Smooth muscle cell (in vitro differentiated cells): ENCODE data around the gene TMPRSS5. TPM values are rescaled to one million over a fixed set of nuclear protein-coding genes. Genes with fewer than 3 reads are reported as not detected.

Experiments
- DNase-seq: peaks from one replicate; lab custom pipeline; 2025; ENCODE audit not compliant: unreplicated experiment; lab: John Stamatoyannopoulos, UW
- H2AFZ ChIP-seq: fragments of 200-600 bp; sonication (generic); 2 replicates; pipeline ENCODE4 v1.6.0; 2016; ENCODE audit warnings: antibody characterized with exemption, low read depth, mild to moderate bottlenecking
- H3F3A ChIP-seq: fragments of 200-600 bp; sonication (generic); 2 replicates; pipeline ENCODE4 v1.6.0; 2017; ENCODE audit warnings: antibody characterized with exemption, low read depth
- H3K27ac ChIP-seq: fragments of 200-600 bp; sonication (generic); 2 replicates; pipeline ENCODE4 v1.5.1; 2016; ENCODE audit warnings: low read depth, mild to moderate bottlenecking
- H3K27me3 ChIP-seq: fragments of 200-600 bp; sonication (generic); 2 replicates; pipeline ENCODE4 v1.6.1; 2016; ENCODE audit warnings: low read depth, mild to moderate bottlenecking
- H3K36me3 ChIP-seq: fragments of 200-600 bp; sonication (generic); 2 replicates; pipeline ENCODE4 v1.5.1; 2016; ENCODE audit warnings: low read depth
- H3K4me1 ChIP-seq: fragments of 200-600 bp; sonication (generic); 2 replicates; pipeline ENCODE4 v1.5.1; 2016; ENCODE audit warnings: low read depth
- H3K4me2 ChIP-seq: fragments of 200-600 bp; sonication (generic); 2 replicates; pipeline ENCODE4 v1.6.0; 2016; ENCODE audit warnings: mild to moderate bottlenecking
- H3K4me3 ChIP-seq: fragments of 200-600 bp; sonication (generic); 2 replicates; pipeline ENCODE4 v1.5.1; 2016; ENCODE audit warnings: mild to moderate bottlenecking
- H3K79me2 ChIP-seq: fragments of 200-600 bp; sonication (generic); 2 replicates; pipeline ENCODE4 v1.6.0; 2016; ENCODE audit warnings: low read depth, mild to moderate bottlenecking
- H3K9ac ChIP-seq: fragments of 200-600 bp; sonication (generic); 2 replicates; pipeline ENCODE4 v1.6.0; 2016; ENCODE audit warnings: low read depth
- H3K9me3 ChIP-seq: fragments of 200-600 bp; sonication (generic); replicated peaks from 2 replicates; pipeline ENCODE4 v1.5.1; 2016; ENCODE audit warnings: low read depth
- H4K20me1 ChIP-seq: fragments of 200-600 bp; sonication (generic); 2 replicates; pipeline ENCODE4 v1.6.0; 2016; ENCODE audit warnings: low read depth
- CTCF ChIP-seq: fragments of 200-600 bp; sonication (generic); IDR thresholded peaks from 2 replicates; pipeline ENCODE4 v1.5.1; 2017; ENCODE audit warnings: borderline replicate concordance, mild to moderate bottlenecking, antibody characterized with exemption; ENCODE audit not compliant: insufficient read depth, poor library complexity, severe bottlenecking
- WGBS: methylation state at CpG from one replicate; pipeline ENCODE4 v1.1.7; 2016; ENCODE audit warnings: low lambda C conversion rate; 5-methylcytosine and 5-hydroxymethylcytosine counted together
- polyA plus RNA-seq: library from polyadenylated mRNA; unstranded; fragments of >200 nt; fragmentation: Nextera tagmentation; extraction: Ambion mirVana; gene quantifications from 2 replicates; pipeline ENCODE4 v1.2.1, GENCODE V29; 2016
- total RNA-seq: library from RNA; depleted of rRNA; stranded (reverse); fragments of >200 nt; gene quantifications from 2 replicates; pipeline ENCODE4 v1.2.3, GENCODE V29; 2014

TMPRSS5 gene
- total and polyA plus RNA-seq, 2 experiments from 2014 or later: 0.43 TPM; not detected in 1

DNA sequence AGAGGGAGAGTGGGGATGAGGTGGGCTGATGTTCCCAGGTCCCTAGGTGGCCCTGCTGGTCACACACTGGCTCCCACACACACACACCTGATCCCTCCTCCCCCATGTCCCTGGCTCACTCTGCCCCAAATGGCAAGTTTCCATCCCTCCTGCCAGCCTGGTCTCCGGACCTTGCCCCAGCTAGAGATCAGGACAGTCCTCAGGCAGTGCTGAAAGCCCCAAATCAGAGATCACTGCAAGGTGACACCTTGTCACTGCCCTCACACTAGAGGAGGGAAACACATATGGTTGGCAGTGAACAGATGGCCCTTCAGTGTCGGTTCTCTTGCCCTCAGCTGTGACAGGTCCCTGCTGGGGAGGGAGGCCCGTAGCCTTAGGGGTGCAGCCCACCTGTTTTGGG is 7.6 kb downstream of the TMPRSS5 start:
- no peak overlapping the region for H3K27ac ChIP-seq
- no peak for TF ChIP-seq CTCF
- H3K4me2 ChIP-seq: no peak overlapping the region
- 93% methylated on average over 3 of the region's 3 CpGs for WGBS
- H3K9me3 ChIP-seq: no peaks in the 10 kb centered on the region
- H3F3A ChIP-seq: no peaks in the 10 kb centered on the region
- H3K4me1 ChIP-seq: no peaks in the 10 kb centered on the region
- no peak overlapping the region for H2AFZ ChIP-seq
- H3K79me2 ChIP-seq: no peaks in the 10 kb centered on the region
- H3K36me3 ChIP-seq: no peaks in the 10 kb centered on the region
- DNase-seq: no peak
- H3K4me3 ChIP-seq: no peak overlapping the region
- no peak overlapping the region for H3K9ac ChIP-seq
- H3K27me3 ChIP-seq: no peaks in the 10 kb centered on the region
- no peaks in the 10 kb centered on the region for H4K20me1 ChIP-seq

GRCh38 chr11:113697756-113698407 is 8.2 kb downstream of the TMPRSS5 start:
- Histone ChIP-seq H3K27ac (no peak overlapping the region), H3K4me3 (no peak overlapping the region), H3K9me3 (no peaks in the 10 kb centered on the region), H3K79me2 (no peaks in the 10 kb centered on the region), H3F3A (no peaks in the 10 kb centered on the region), H3K4me1 (no peaks in the 10 kb centered on the region), H3K36me3 (no peaks in the 10 kb centered on the region), H3K4me2 (no peak overlapping the region), H2AFZ (no peak overlapping the region), H3K27me3 (no peaks in the 10 kb centered on the region), H3K9ac (no peak overlapping the region), H4K20me1 (no peaks in the 10 kb centered on the region)
- WGBS: 69% methylated on average over 7 of the region's 7 CpGs
- no peak for TF ChIP-seq CTCF
- no peak for DNase-seq

DNA sequence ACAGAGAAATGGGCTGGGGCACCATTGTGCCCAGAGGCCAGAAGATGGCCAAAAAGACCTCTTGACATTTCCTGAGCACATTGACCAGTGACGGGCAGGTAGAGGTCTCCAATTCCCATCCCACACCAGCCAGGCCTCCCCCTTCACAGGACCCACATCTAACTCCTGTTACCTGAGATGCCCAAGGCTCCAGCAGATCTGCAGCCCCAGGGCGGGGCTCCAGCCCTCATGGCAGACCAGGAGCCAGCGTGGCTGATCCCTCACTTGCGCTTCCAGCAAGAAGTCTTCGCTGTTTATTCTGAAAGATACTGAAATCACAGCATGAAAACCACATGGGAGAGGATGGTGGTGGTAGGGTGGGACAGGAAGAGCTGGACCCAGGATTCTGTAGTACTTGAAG is 9.0 kb downstream of the TMPRSS5 start:
- 97% methylated on average over 5 of the region's 5 CpGs for WGBS
- no peak for TF ChIP-seq CTCF

GRCh38 chr11:113695207-113695606 is 10.9 kb downstream of the TMPRSS5 start:
- Histone ChIP-seq H3K79me2 (no peaks in the 10 kb centered on the region), H3F3A (no peaks in the 10 kb centered on the region), H3K4me1 (no peaks in the 10 kb centered on the region), H3K9me3 (no peaks in the 10 kb centered on the region), H3K9ac (no peak overlapping the region), H3K4me2 (no peak overlapping the region), H3K36me3 (no peaks in the 10 kb centered on the region), H3K27ac (no peak overlapping the region), H2AFZ (no peak overlapping the region), H4K20me1 (no peaks in the 10 kb centered on the region), H3K27me3 (no peaks in the 10 kb centered on the region), H3K4me3 (no peak overlapping the region)
- TF ChIP-seq CTCF: no peak
- no peak for DNase-seq
- WGBS: 97% methylated on average over 4 of the region's 4 CpGs

More for the DNA sequence above, 9.0 kb downstream of the TMPRSS5 start:
- H3K36me3 ChIP-seq: no peaks in the 10 kb centered on the region
- no peak overlapping the region for H3K27ac ChIP-seq
- H3K79me2 ChIP-seq: no peaks in the 10 kb centered on the region
- H4K20me1 ChIP-seq: no peaks in the 10 kb centered on the region
- H3K4me3 ChIP-seq: no peak overlapping the region
- H2AFZ ChIP-seq: no peak overlapping the region
- no peaks in the 10 kb centered on the region for H3K27me3 ChIP-seq
- H3F3A ChIP-seq: no peaks in the 10 kb centered on the region
- DNase-seq: no peak
- H3K4me2 ChIP-seq: no peak overlapping the region
- H3K9ac ChIP-seq: no peak overlapping the region
- no peaks in the 10 kb centered on the region for H3K9me3 ChIP-seq
- H3K4me1 ChIP-seq: no peaks in the 10 kb centered on the region
